SK-N-SH (cell line): ENCODE data around the gene MAP3K5. TPM values are rescaled to one million over a fixed set of nuclear protein-coding genes. Genes with fewer than 3 reads are reported as not detected.
"Not testable (repeated sequence)": the region's sequence is repeated elsewhere in the genome, so short reads cannot be mapped to it uniquely, and the experiment has no call there.

Source experiments
- CTCF ChIA-PET: fragments of 300-600, 350-600 bp; formaldehyde crosslinking; extraction: SDS; loops from one replicate; lab custom pipeline; 2021; lab: Yijun Ruan, JAX
- POLR2A ChIA-PET: fragments of 350-600 bp; sonication (Branson Sonifier 250); formaldehyde crosslinking; extraction: SDS; loops from one replicate; lab custom pipeline; 2020; ENCODE audit warnings: antibody characterized with exemption, inconsistent platforms; lab: Yijun Ruan, JAX
- DNase-seq: peaks from one replicate; pipeline ENCODE4 v3.0.0; 2012
- H2AFZ ChIP-seq: fragments of 200-600 bp; sonication (generic); 2 replicates; pipeline ENCODE4 v1.8.1; 2016; ENCODE audit warnings: antibody characterized with exemption, mild to moderate bottlenecking, low read depth
- H3F3A ChIP-seq: fragments of 200-600 bp; sonication (generic); replicated peaks from 2 replicates; pipeline ENCODE3; 2016; ENCODE audit warnings: antibody characterized with exemption, mild to moderate bottlenecking; ENCODE audit not compliant: insufficient read depth
- H3K27ac ChIP-seq, 2 experiments: fragments of 200-500 bp in 1 of 2; fragments of 200-600 bp in 1 of 2; sonication (Bioruptor generic) in 1 of 2; sonication (generic), shearing (Covaris generic) in 1 of 2; 2 replicates each; pipeline versions ENCODE4 v1.5.1 to v1.6.1; 2014 to 2016; ENCODE audit warnings: low read depth in 2 of 2, inconsistent platforms in 1 of 2, low read length in 1 of 2, mild to moderate bottlenecking in 1 of 2, mixed read lengths in 1 of 2
- H3K27me3 ChIP-seq: fragments of 200-600 bp; sonication (generic), shearing (Covaris generic); 2 replicates; pipeline ENCODE4 v1.6.1; 2016; ENCODE audit warnings: mixed run types; ENCODE audit not compliant: insufficient read depth
- H3K36me3 ChIP-seq, 2 experiments: fragments of 200-500 bp in 1 of 2; fragments of 200-600 bp in 1 of 2; sonication (Bioruptor generic) in 1 of 2; sonication (generic) in 1 of 2; replicated peaks in 1 of 2; 2 replicates each; pipeline versions ENCODE3 to v1.5.1; 2014 to 2016; ENCODE audit warnings: low read length in 1 of 2, mild to moderate bottlenecking in 1 of 2; ENCODE audit not compliant: insufficient read depth in 2 of 2, control insufficient read depth in 1 of 2
- H3K4me1 ChIP-seq, 2 experiments: fragments of 200-500 bp in 1 of 2; fragments of 200-600 bp in 1 of 2; sonication (Bioruptor generic) in 1 of 2; sonication (generic), shearing (Covaris generic) in 1 of 2; 2 replicates each; pipeline versions ENCODE4 v1.5.1 to v1.6.1; 2014 to 2016; ENCODE audit warnings: low read depth in 1 of 2, low read length in 1 of 2, mixed run types in 1 of 2; ENCODE audit not compliant: insufficient read depth in 2 of 2, control insufficient read depth in 1 of 2
- H3K4me2 ChIP-seq: fragments of 200-600 bp; sonication (generic), shearing (Covaris generic); 2 replicates; pipeline ENCODE4 v1.6.1; 2017; ENCODE audit warnings: mixed run types
- H3K4me3 ChIP-seq, 2 experiments: fragments of 200-500 bp in 1 of 2; fragments of 200-600 bp in 1 of 2; sonication (Bioruptor generic) in 1 of 2; sonication (generic), shearing (Covaris generic) in 1 of 2; 2 replicates each; pipeline versions ENCODE4 v1.5.1 to v1.8.1; 2014 to 2016; ENCODE audit warnings: low read depth in 2 of 2, inconsistent platforms in 1 of 2, low read length in 1 of 2, mild to moderate bottlenecking in 1 of 2, mixed read lengths in 1 of 2, moderate library complexity in 1 of 2
- H3K79me2 ChIP-seq: fragments of 200-600 bp; sonication (generic); 2 replicates; pipeline ENCODE4 v1.8.1; 2017; ENCODE audit warnings: mild to moderate bottlenecking; ENCODE audit not compliant: insufficient read depth
- H3K9ac ChIP-seq: fragments of 200-600 bp; sonication (generic); 2 replicates; pipeline ENCODE4 v1.6.1; 2017; ENCODE audit warnings: mixed run types
- H3K9me2 ChIP-seq: fragments of 200-600 bp; sonication (generic); 2 replicates; pipeline ENCODE4 v1.6.1; 2017; ENCODE audit warnings: mixed run types
- H3K9me3 ChIP-seq: fragments of 200-600 bp; sonication (generic); 2 replicates; pipeline ENCODE4 v1.6.1; 2017; ENCODE audit warnings: mixed run types, mild to moderate bottlenecking, moderate library complexity
- H4K20me1 ChIP-seq: fragments of 200-600 bp; sonication (generic); 2 replicates; pipeline ENCODE4 v1.6.1; 2017; ENCODE audit warnings: mild to moderate bottlenecking, mixed run types; ENCODE audit not compliant: insufficient read depth
- CHD2 ChIP-seq: fragments of 150-350 bp; IDR thresholded peaks from 2 replicates; pipeline ENCODE4 v1.6.1; 2018; ENCODE audit warnings: low read length; ENCODE audit not compliant: partially characterized antibody
- CTCF ChIP-seq: fragments of 200-600 bp; sonication (generic); IDR thresholded peaks from 2 replicates; pipeline ENCODE4 v1.6.1; 2017; ENCODE audit warnings: antibody characterized with exemption, mild to moderate bottlenecking, moderate library complexity
- EP300 ChIP-seq, 2 experiments: IDR thresholded peaks; 2 replicates each; pipeline versions ENCODE4 v1.4.0 to v1.6.1; 2012; ENCODE audit warnings: borderline replicate concordance in 1 of 2, low read depth in 1 of 2, low read length in 1 of 2
- JUND ChIP-seq: IDR thresholded peaks from 2 replicates; pipeline ENCODE4 v1.4.0; 2012
- POLR2AphosphoS5 ChIP-seq: IDR thresholded peaks from 2 replicates; pipeline ENCODE4 v1.6.1; 2012; ENCODE audit warnings: low read depth, low read length
- RAD21 ChIP-seq: IDR thresholded peaks from 2 replicates; pipeline ENCODE4 v1.6.1; 2012; ENCODE audit warnings: mild to moderate bottlenecking, low read length
- RFX5 ChIP-seq: IDR thresholded peaks from 2 replicates; pipeline ENCODE4 v1.6.1; 2012; ENCODE audit warnings: mild to moderate bottlenecking, improper control_type of control experiment, low read length
- SIN3A ChIP-seq: IDR thresholded peaks from 2 replicates; pipeline ENCODE4 v1.6.1; 2012; ENCODE audit warnings: low read depth, mild to moderate bottlenecking, low read length, moderate library complexity, borderline replicate concordance
- TCF12 ChIP-seq: IDR thresholded peaks from 2 replicates; pipeline ENCODE4 v1.4.0; 2012
- TEAD4 ChIP-seq: IDR thresholded peaks from 2 replicates; pipeline ENCODE4 v1.4.0; 2012; ENCODE audit warnings: mild to moderate bottlenecking, borderline replicate concordance; ENCODE audit not compliant: insufficient read depth
- YY1 ChIP-seq: IDR thresholded peaks from 2 replicates; pipeline ENCODE4 v1.4.0; 2012; ENCODE audit warnings: low read depth, mild to moderate bottlenecking
- WGBS: methylation state at CpG from one replicate; pipeline ENCODE4 v1.1.6; 2017; ENCODE audit warnings: low lambda C conversion rate; 5-methylcytosine and 5-hydroxymethylcytosine counted together
- polyA plus RNA-seq, 3 experiments: library from polyadenylated mRNA; depleted of rRNA; stranded (reverse); fragments of >200 nt; gene quantifications; 2 replicates each; pipeline ENCODE4 v1.2.3, GENCODE V29; 2012
- TF ChIP-seq, protein P1 (sequence below): IDR thresholded peaks from 2 replicates; pipeline ENCODE4 v1.4.0; 2012; ENCODE audit warnings: low read depth, borderline replicate concordance
- TF ChIP-seq, protein P2 (sequence below): IDR thresholded peaks from 2 replicates; pipeline ENCODE4; 2012

MAP3K5 gene
- polyA plus RNA-seq, 1 of the 3 experiments (the other 2 are of a cell fraction): 1.4 TPM

DNA sequence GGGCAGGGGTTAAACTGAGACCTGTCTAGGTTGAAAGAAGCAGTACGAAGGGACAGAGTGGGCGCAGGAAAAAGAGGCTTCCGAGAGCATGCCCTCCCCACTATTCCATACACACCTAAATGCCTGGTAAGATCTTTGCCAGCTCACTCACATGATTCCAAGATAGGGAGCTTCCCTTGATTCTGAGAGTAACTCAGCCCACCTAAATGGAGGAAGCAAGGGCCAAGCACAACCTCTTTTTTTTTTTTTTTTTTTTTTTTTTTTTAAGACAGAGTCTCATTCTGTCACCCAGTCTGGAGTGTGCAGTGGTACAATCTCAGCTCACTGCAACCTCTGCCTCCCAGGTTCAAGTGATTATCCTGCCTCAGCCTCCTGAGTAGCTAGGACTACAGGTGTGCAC, 2.8 kb downstream of the MAP3K5 start:
- CTCF ChIA-PET: interaction anchor here (0.7 to 11.4 kb wide), 6 partner anchors 21 to 239 kb away, joined by 3 to 214 read pairs (median 3); partner anchors contain the start of gene MAP7
- Histone ChIP-seq H3K27ac (peak overlapping the region in 1 of 2 experiments; percentile 92; a peak in 1 of 4 replicates), H3K4me3 (0 out of 4 replicates have a peak overlapping the region, but pooled peaks of 1 of the 2 experiments have one; percentile 81), H3K79me2 (peaks cover 67% of the 10 kb centered on the region), H3K4me2 (peak overlapping the region; percentile 80), H3F3A (peaks cover 12% of the 10 kb centered on the region)
- H3K9me2 ChIP-seq, H3K27me3 ChIP-seq, H3K9ac ChIP-seq, H3K36me3 ChIP-seq, H3K4me1 ChIP-seq, H4K20me1 ChIP-seq, H2AFZ ChIP-seq, DNase-seq, POLR2A ChIA-PET, H3K9me3 ChIP-seq: not testable (repeated sequence)
- WGBS: 97% methylated on average over 3 of the region's 3 CpGs

DNA sequence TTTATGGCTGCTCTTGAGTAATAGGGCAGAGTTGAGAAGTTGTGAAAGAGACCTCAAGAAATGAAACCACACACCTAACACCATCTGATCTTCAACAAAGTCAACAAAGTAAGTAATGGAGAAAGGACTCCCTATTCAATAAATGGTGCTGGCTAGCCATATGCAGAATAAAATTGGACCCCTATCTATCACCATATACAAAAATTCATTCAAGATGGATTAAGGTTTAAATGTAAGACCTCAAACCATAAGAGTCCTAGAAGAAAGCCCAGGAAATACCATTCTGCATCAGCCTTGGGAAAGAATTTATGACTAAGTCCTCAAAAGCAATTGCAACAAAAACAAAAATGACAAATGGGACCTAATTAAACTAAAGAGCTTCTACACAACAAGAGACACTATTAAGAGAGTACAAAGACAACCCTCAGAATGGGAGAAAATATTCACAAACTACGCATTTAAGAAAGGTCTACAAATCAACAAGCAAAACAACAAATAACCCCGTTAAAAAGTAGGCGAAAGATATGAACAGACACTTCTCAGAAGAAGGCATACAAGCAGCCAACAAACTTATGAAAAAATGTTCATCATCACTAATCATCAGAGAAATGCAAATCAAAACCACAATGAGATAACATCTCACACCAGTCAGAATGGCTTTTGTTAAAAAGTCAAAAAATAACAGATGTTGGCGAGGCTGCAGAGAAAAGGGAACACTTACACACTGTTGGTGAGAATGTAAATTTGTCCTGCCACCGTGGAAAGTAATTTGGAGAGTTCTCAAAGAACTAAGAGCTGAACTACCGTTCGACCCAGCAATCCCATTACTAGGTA, 4.0 kb downstream of the MAP3K5 start:
- no peak overlapping the region for H3K4me3 ChIP-seq
- H2AFZ ChIP-seq: no peak overlapping the region
- TF ChIP-seq RFX5 (no peak), CTCF (no peak), RAD21 (no peak), SIN3A (no peak), YY1 (no peak), POLR2AphosphoS5 (no peak), TEAD4 (peak; percentile 27; the same call in 1 of the 2 replicates), TCF12 (peak; percentile 52; the same call in 1 of the 2 replicates), JUND (peak; percentile 42), CHD2 (no peak), EP300 (IDR thresholded peaks at IDR 0.05; ENCODE audit: borderline replicate concordance in 1 of 2, low read depth in 1 of 2, low read length in 1 of 2) (no peak)
- TF ChIP-seq, protein P1, sequence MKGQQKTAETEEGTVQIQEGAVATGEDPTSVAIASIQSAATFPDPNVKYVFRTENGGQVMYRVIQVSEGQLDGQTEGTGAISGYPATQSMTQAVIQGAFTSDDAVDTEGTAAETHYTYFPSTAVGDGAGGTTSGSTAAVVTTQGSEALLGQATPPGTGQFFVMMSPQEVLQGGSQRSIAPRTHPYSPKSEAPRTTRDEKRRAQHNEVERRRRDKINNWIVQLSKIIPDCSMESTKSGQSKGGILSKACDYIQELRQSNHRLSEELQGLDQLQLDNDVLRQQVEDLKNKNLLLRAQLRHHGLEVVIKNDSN: no peak
- TF ChIP-seq, protein P2, sequence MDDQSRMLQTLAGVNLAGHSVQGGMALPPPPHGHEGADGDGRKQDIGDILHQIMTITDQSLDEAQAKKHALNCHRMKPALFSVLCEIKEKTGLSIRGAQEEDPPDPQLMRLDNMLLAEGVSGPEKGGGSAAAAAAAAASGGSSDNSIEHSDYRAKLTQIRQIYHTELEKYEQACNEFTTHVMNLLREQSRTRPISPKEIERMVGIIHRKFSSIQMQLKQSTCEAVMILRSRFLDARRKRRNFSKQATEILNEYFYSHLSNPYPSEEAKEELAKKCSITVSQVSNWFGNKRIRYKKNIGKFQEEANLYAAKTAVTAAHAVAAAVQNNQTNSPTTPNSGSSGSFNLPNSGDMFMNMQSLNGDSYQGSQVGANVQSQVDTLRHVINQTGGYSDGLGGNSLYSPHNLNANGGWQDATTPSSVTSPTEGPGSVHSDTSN: peak; percentile 43; the same call in 1 of the 2 replicates
- WGBS: 74% methylated on average over 7 of the region's 7 CpGs
- no peaks in the 10 kb centered on the region for H4K20me1 ChIP-seq
- H3K9me2 ChIP-seq: no peaks in the 10 kb centered on the region
- H3K27ac ChIP-seq: peak overlapping the region in 1 of 2 experiments; percentile 73; a peak in 2 of 4 replicates
- DNase-seq: no peak
- no peak overlapping the region for H3K9ac ChIP-seq
- H3F3A ChIP-seq: peaks cover 12% of the 10 kb centered on the region
- peaks cover 78% of the 10 kb centered on the region for H3K79me2 ChIP-seq
- ChIA-PET POLR2A (no interaction called here), CTCF (interaction anchor here (1.1 to 11.4 kb wide), 5 partner anchors 9 to 144 kb away, joined by 3 to 214 read pairs (median 4); no protein-coding TSS in a partner anchor)
- peak overlapping the region; percentile 35; the same call in 1 of the 2 replicates for H3K4me2 ChIP-seq
- no peaks in the 10 kb centered on the region for H3K27me3 ChIP-seq
- H3K4me1 ChIP-seq: peaks cover 9% of the 10 kb centered on the region in 2 experiments; a peak in 3 of 4 replicates
- H3K36me3 ChIP-seq: no peaks in the 10 kb centered on the region
- no peaks in the 10 kb centered on the region for H3K9me3 ChIP-seq
